ENCODE results near the gene CPXM2.

DNA sequence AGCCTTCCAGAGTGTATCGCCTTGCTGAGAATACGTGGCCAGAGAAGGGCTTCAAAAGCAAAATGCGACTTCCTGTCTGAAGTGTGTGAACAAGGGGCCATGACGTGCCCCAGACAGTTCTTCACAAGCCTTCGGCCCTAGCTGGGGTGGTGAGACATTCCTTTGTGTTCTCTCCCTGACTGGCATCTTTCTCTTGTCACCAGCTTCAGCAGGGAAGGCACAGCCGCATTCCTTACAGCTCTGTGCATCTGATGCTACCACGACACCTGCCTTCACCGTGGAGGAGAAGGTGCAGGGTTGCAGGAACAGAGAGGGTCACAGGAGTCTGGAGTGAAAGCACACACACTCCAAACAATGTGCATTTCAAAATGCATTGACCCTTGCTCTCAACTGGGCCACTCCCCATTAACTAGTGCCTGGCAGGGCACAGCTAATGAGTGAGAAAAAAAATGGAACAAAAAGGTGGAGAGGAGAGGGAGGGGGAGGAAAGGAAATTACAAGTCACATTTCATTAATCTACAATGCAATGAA is 132.0 kb downstream of the CPXM2 start:
- no peak for TF ChIP-seq EZH2 (IDR thresholded peaks at IDR 0.05; ENCODE audit: low read length)
- TF ChIP-seq, protein P1, sequence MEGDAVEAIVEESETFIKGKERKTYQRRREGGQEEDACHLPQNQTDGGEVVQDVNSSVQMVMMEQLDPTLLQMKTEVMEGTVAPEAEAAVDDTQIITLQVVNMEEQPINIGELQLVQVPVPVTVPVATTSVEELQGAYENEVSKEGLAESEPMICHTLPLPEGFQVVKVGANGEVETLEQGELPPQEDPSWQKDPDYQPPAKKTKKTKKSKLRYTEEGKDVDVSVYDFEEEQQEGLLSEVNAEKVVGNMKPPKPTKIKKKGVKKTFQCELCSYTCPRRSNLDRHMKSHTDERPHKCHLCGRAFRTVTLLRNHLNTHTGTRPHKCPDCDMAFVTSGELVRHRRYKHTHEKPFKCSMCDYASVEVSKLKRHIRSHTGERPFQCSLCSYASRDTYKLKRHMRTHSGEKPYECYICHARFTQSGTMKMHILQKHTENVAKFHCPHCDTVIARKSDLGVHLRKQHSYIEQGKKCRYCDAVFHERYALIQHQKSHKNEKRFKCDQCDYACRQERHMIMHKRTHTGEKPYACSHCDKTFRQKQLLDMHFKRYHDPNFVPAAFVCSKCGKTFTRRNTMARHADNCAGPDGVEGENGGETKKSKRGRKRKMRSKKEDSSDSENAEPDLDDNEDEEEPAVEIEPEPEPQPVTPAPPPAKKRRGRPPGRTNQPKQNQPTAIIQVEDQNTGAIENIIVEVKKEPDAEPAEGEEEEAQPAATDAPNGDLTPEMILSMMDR (optimal IDR thresholded peaks at IDR 0.05 in 1 of 3, IDR thresholded peaks at IDR 0.05 in 1 of 3, conservative IDR thresholded peaks at IDR 0.05 in 1 of 3; ENCODE audit: extremely low read depth in 1 of 3, insufficient read depth in 2 of 3, low read length in 3 of 3): no peak
